Measurements from ENCODE around the gene PPP2R2D.

- TF ChIP-seq CTCF (conservative IDR thresholded peaks at IDR 0.05 in 1 of 2, IDR thresholded peaks at IDR 0.05 in 1 of 2; ENCODE audit: extremely low read depth in 1 of 2, insufficient read depth in 1 of 2, low read depth in 1 of 2, low read length in 2 of 2) (no peak), EZH2 (IDR thresholded peaks at IDR 0.05; ENCODE audit: borderline replicate concordance, low read length) (no peak)
Observed at GRCh38 chr10:131978851-131979250, 78.0 kb downstream of the PPP2R2D start.
